ENCODE results near the gene TPPP. TPM values are rescaled to one million over a fixed set of nuclear protein-coding genes. Genes with fewer than 3 reads are reported as not detected.
"Not testable (repeated sequence)": the region's sequence is repeated elsewhere in the genome, so short reads cannot be mapped to it uniquely, and the experiment has no call there.

The TPPP gene
- total RNA-seq, 4 donors from 2014 or later = 10.5 to 22.2 (median 16.2) TPM

DNA sequence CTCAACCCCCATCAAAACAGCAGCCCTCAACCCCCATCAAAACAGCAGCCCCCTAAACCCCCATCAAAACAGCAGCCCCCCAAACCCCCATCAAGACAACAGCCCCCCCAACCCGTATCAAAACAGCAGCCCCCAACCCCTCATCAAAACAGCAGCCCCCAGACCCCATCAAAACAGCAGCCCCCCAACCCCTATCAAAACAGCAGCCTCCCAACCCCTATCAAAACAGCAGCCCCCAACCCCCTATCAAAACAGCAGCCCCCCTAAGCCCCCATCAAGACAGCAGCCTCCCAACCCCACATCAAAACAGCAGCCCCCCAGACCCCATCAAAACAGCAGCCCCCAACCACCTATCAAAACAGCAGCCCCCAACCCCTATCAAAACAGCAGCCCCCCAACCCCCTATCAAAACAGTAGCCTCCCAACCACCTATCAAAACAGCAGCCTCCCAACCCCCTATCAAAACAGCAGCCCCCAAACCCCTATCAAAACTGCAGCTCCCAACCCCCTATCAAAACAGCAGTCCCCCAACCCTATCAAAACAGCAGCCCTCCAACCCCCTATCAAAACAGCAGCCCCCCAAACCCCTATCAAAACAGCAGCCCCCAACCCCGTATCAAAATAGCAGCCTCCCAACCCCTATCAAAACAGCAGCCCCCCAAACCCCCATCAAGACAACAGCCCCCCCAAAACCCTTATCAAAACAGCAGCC lies 1.2 kb downstream of the TPPP start:
- no peak overlapping the region for H3K27ac ChIP-seq
- 22% methylated on average over 2 of the region's 2 CpGs for WGBS
- no peaks in the 10 kb centered on the region for H3K36me3 ChIP-seq

DNA sequence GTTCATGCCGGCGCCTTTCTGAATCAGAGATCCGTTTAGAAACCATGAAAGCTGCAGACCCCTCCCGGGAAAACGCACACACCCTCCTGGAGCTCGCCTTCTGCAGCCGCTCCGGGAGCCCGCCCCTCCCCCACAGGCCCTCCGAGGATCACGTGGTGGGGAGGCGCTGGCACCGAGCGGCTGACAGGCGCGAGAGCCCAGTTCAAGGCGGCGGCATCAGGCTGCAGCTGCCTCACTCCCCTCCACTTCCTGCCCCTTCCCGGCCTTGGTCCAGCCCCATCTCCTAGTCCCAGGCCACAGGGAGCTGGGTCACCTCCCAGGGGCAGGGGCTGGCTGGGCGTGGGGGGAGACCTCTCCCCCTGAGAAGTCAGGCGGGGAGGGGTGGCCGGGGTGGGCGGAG lies 2.1 kb downstream of the TPPP start:
- peaks cover 11% of the 10 kb centered on the region for H3K4me1 ChIP-seq
- H3K4me3 ChIP-seq; DNase-seq (ENCODE audit: low spot score in 2 of 2); H3K9me3 ChIP-seq; H3K27me3 ChIP-seq; H3K27ac ChIP-seq; H3K36me3 ChIP-seq: not testable (repeated sequence)
- no CpG with 5 or more reads among the region's 23 CpGs for WGBS

More for the DNA sequence above, 1.2 kb downstream of the TPPP start:
- H3K4me3 ChIP-seq = peak overlapping the region; percentile 65
- DNase-seq (ENCODE audit: low spot score in 2 of 2) = no peak
- no peak for TF ChIP-seq POLR2AphosphoS5 (IDR thresholded peaks at IDR 0.05)
- TF ChIP-seq POLR2A (IDR thresholded peaks at IDR 0.05) = no peak
- TF ChIP-seq EP300 (IDR thresholded peaks at IDR 0.05) = no peak
- no peak for TF ChIP-seq CTCF (IDR thresholded peaks at IDR 0.05)
- peaks cover 11% of the 10 kb centered on the region for H3K4me1 ChIP-seq
- no peaks in the 10 kb centered on the region for H3K27me3 ChIP-seq
- H3K9me3 ChIP-seq = no peaks in the 10 kb centered on the region

DNA sequence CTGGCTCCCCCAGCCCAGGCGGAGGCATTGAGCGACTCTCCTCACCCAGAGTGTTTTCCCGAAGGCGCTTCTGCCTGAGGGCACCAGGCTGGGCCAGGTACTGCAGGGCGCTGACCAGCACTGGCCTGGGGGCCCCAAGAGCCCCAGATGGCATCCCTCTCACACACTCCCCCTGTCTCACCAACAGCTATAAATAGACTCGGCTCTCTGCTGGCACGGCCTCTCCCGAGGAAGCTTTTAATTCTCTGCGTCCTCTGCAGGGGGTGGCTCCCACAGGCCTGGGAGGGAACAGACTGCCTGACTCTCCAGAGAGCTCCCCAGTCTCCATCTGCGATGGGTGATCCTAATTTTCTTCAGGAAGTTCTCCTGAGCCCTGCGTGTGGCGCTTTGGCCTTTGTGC lies 2.9 kb downstream of the TPPP start:
- WGBS = no CpG with 5 or more reads among the region's 12 CpGs
- H3K36me3 ChIP-seq; H3K27ac ChIP-seq; H3K9me3 ChIP-seq; DNase-seq (ENCODE audit: low spot score in 2 of 2); H3K4me3 ChIP-seq; H3K27me3 ChIP-seq: not testable (repeated sequence)
- peaks cover 11% of the 10 kb centered on the region for H3K4me1 ChIP-seq

DNA sequence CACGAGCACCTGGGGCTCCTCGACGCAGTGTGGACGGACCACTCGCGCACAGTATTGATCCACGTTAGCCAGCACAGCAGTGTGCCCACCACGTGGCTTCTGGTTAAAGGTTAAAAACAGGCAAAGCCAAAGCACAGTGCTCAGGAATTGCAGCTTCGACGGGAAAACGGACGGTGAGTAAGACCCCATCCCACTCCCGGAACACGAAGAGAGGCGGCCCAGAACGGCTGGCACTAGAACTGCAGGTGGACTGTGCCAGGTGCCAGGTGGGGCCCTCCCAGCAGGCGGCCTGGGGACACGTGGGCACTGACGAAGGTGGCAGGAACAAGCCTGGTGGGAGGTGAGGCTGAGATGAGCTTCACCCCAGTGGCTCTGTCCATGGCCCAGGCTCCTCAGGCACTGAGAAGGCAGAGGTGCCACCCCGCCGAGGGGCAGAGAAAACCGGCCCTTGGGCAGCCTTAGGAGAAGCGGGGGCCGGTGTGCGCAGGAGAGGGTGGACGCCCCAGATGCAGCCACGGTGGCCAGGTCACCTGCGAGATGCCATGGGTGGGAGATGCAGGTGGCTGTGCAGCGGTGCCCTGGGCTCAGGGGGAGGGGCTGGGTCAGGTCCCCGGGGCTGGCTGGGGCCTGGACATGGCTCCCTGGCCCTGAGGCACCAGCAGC lies 4.7 kb downstream of the TPPP start:
- peak in 1 of 2 donors; percentile 66 for DNase-seq (ENCODE audit: low spot score in 2 of 2)
- not testable (repeated sequence) for H3K36me3 ChIP-seq, H3K4me1 ChIP-seq, H3K9me3 ChIP-seq, H3K27ac ChIP-seq, H3K4me3 ChIP-seq, H3K27me3 ChIP-seq
- 82% methylated on average over 16 of the region's 30 CpGs for WGBS

- WGBS = 67% methylated on average over 6 of the region's 12 CpGs
- not testable (repeated sequence) for H3K27me3 ChIP-seq; H3K9me3 ChIP-seq; H3K4me3 ChIP-seq; H3K27ac ChIP-seq; H3K4me1 ChIP-seq; DNase-seq (ENCODE audit: low spot score in 2 of 2); H3K36me3 ChIP-seq
These were observed 6.2 kb downstream of the TPPP start for GRCh38 chr5:686936-687335.

DNA sequence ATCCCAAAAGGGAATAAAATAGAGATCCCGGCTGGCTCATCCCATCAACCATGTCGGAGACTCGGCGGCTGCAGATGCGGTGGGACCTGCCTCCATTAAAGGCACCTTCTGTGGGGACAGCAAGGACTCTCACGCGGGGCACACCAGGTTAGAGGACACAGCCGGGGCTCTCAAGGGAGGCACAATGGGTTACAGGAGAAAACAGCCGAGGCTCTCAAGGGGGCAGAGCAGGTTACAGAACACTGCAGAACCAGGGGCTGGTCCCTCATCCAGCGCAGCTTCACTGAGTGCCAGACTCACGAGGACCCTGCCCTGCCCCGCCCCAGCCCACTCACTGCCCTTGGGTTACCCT lies 7.0 kb downstream of the TPPP start:
- DNase-seq (ENCODE audit: low spot score in 2 of 2) = not testable (repeated sequence)
- WGBS = 90% methylated on average over 10 of the region's 12 CpGs

DNA sequence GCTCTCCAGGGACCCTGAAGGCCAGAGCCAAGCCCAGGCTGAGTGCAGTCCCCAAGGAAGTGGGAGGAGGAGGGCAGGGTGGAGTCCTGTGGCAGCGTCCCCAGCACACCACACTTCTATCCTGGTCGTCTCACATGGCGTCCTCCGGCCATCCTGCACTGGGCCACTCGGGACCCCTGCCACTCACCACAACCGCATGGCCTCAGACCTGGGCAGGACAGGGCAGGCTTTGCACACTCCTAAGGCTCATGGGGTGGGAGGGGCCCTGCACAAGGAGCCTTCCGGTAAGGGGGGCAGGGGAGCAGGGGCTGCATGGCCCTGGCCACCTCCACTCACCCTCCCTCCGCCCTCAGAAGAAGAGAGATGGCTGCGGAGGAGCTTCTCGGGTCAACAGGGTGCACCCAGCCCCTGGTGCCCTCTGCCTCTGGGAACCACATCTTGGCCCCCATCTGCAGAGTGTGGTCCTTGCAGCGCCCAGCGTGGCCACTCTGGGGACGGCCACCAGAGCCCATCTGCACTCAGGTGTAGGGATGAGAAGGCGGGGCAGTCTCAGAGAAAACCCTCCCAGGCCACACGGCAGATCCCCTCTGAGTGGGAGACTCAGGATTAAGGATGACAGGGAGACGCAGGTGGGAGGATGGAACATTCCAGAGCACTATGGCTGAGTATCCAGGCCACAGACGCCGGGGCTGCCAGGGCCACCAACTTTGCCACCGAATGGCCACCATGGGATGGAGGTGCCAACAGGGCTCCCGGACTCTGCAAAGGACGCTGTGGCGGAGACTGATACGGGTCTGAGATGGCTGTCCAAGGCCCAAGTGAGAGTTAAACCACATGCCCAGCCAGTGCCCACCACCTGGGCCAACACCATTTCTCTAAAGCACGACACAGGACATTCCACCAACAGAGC lies 7.6 kb downstream of the TPPP start:
- H3K4me3 ChIP-seq = no peak overlapping the region
- DNase-seq (ENCODE audit: low spot score in 2 of 2) = peak in 1 of 2 donors; percentile 60
- TF ChIP-seq POLR2AphosphoS5 (IDR thresholded peaks at IDR 0.05) (no peak), CTCF (IDR thresholded peaks at IDR 0.05) (no peak), EP300 (IDR thresholded peaks at IDR 0.05) (no peak), POLR2A (IDR thresholded peaks at IDR 0.05) (no peak)
- WGBS = 78% methylated on average over 12 of the region's 24 CpGs
- no peaks in the 10 kb centered on the region for H3K4me1 ChIP-seq
- no peaks in the 10 kb centered on the region for H3K36me3 ChIP-seq
- no peak overlapping the region for H3K27ac ChIP-seq
- H3K9me3 ChIP-seq = no peaks in the 10 kb centered on the region
- no peaks in the 10 kb centered on the region for H3K27me3 ChIP-seq

More for the DNA sequence above, 7.0 kb downstream of the TPPP start:
- not testable (repeated sequence) for H3K4me1 ChIP-seq, H3K36me3 ChIP-seq, H3K27me3 ChIP-seq, H3K9me3 ChIP-seq, H3K27ac ChIP-seq, H3K4me3 ChIP-seq
